Tibial nerve (tissue), 4 donors: ENCODE results near the gene KEAP1. TPM values are rescaled to one million over a fixed set of nuclear protein-coding genes. Genes with fewer than 3 reads are reported as not detected.

Experiments used
- DNase-seq, 2 donors: peaks; one replicate each; pipeline ENCODE4 v3.0.0-alpha.2; 2019; ENCODE audit warnings: low spot score in 2 of 2
- H3K27ac ChIP-seq, 4 donors: fragments of 200-600 bp; sonication (generic) in 3 of 4; one replicate each; pipeline ENCODE4 v1.5.1; 2017 to 2019; ENCODE audit warnings: mild to moderate bottlenecking in 1 of 4
- H3K27me3 ChIP-seq, 2 donors: fragments of 200-600 bp; sonication (generic) in 1 of 2; one replicate each; pipeline versions ENCODE4 v1.5.1 to v1.6.0; 2017 to 2019
- H3K36me3 ChIP-seq, 3 donors: fragments of 200-600 bp; sonication (generic); one replicate each; pipeline ENCODE4 v1.5.1; 2018 to 2019
- H3K4me1 ChIP-seq, 4 donors: fragments of 200-600 bp; sonication (generic) in 3 of 4; one replicate each; pipeline ENCODE4 v1.5.1; 2017 to 2019
- H3K4me3 ChIP-seq, 4 donors: fragments of 200-600 bp; sonication (generic) in 3 of 4; one replicate each; pipeline ENCODE4 v1.5.1; 2017 to 2019; ENCODE audit warnings: mild to moderate bottlenecking in 1 of 4, moderate library complexity in 1 of 4
- H3K9me3 ChIP-seq, 4 donors: fragments of 200-600 bp; sonication (generic) in 3 of 4; one replicate each; pipeline ENCODE4 v1.5.1; 2017 to 2019
- EP300 ChIP-seq, 2 donors: sonication (generic); formaldehyde crosslinking; IDR thresholded peaks; one replicate each; pipeline ENCODE4 v1.6.1; 2017; ENCODE audit warnings: antibody characterized with exemption in 2 of 2, mild to moderate bottlenecking in 1 of 2
- POLR2A ChIP-seq, 2 donors: fragments of 450-650 bp; IDR thresholded peaks; one replicate each; pipeline ENCODE4 v1.6.1; 2017; ENCODE audit warnings: antibody characterized with exemption in 2 of 2, mild to moderate bottlenecking in 2 of 2, moderate library complexity in 2 of 2
- WGBS, 2 donors: methylation state at CpG; one replicate each; pipeline ENCODE4 v1.1.5; 2018; 5-methylcytosine and 5-hydroxymethylcytosine counted together
- total RNA-seq, 4 donors: library from RNA; depleted of rRNA; stranded (reverse); fragments of >200 nt; gene quantifications; one replicate each; pipeline ENCODE4 v1.1.0, GENCODE V29; 2016
- TF ChIP-seq, protein P1 (sequence below), 5 experiments: fragments of 200-600 bp in 3 of 5; fragments of 450-650 bp in 2 of 5; sonication (generic) in 3 of 5; IDR thresholded peaks; one replicate each; pipeline ENCODE4 v1.5.1; 2016 to 2019; ENCODE audit warnings: antibody characterized with exemption in 5 of 5, mild to moderate bottlenecking in 3 of 5, moderate library complexity in 2 of 5

The KEAP1 gene
- total RNA-seq, 4 donors from 2014 or later: 45.4 to 52.4 (median 50.7) TPM

DNA sequence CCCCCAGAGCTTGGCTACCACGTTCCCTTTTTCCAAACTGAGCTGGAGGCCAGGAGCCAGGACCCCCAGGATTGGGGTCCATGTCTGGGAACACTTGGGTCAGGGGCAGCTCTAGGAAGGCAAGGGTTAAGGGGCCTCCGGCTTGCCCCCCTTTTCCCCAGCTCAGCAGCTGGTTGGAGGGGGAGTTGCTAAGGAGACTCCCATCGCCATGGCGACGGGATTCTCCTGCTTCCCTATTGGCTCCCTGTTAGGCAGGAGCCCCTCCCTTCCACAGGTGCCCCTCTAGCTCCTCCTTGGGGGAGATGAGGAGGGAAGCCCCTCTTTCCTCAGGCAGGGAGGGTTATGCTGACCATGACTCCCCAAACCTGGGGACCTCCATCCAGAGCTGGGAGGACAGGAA lies 48.9 kb downstream of the KEAP1 start:
- Histone ChIP-seq H3K27me3 (peaks cover 0 to 22% of the 10 kb centered on the region in 2 donors), H3K9me3 (no peaks in the 10 kb centered on the region), H3K4me1 (peaks cover 0 to 5% (median 0%) of the 10 kb centered on the region in 4 donors), H3K27ac (no peak overlapping the region), H3K36me3 (peaks cover 0 to 3% (median 0%) of the 10 kb centered on the region in 3 donors), H3K4me3 (no peak overlapping the region)
- 32 to 54% methylated on average over 5 of the region's 5 CpGs for WGBS, 2 donors
- no peak for DNase-seq
- TF ChIP-seq EP300 (IDR thresholded peaks at IDR 0.05) (no peak), POLR2A (IDR thresholded peaks at IDR 0.05) (no peak)
- TF ChIP-seq, protein P1, sequence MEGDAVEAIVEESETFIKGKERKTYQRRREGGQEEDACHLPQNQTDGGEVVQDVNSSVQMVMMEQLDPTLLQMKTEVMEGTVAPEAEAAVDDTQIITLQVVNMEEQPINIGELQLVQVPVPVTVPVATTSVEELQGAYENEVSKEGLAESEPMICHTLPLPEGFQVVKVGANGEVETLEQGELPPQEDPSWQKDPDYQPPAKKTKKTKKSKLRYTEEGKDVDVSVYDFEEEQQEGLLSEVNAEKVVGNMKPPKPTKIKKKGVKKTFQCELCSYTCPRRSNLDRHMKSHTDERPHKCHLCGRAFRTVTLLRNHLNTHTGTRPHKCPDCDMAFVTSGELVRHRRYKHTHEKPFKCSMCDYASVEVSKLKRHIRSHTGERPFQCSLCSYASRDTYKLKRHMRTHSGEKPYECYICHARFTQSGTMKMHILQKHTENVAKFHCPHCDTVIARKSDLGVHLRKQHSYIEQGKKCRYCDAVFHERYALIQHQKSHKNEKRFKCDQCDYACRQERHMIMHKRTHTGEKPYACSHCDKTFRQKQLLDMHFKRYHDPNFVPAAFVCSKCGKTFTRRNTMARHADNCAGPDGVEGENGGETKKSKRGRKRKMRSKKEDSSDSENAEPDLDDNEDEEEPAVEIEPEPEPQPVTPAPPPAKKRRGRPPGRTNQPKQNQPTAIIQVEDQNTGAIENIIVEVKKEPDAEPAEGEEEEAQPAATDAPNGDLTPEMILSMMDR (IDR thresholded peaks at IDR 0.05): no peak

DNA sequence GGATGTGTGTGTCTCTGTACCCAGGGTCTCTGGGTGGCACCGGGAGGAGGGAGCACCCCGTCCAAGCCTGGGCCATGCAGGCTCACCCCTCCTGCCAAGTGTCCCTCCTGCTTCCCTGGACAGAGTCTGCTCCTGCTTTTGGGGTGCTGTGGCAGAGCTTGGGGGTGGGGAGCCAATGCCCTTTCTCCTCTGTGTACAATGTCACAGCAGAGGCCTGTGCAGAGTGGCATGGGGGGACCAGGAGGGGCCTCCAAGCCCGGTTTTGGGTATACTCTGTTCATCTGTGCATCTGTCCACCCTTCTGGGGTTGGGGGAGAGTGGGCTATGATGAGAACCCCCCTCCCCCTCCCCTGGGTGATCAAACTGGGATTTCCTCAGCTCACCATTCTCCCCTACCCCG lies 49.3 kb downstream of the KEAP1 start:
- DNase-seq: no peak
- Histone ChIP-seq H3K27ac (no peak overlapping the region), H3K9me3 (no peaks in the 10 kb centered on the region), H3K27me3 (peaks cover 0 to 22% of the 10 kb centered on the region in 2 donors), H3K4me3 (no peak overlapping the region), H3K36me3 (peaks cover 0 to 3% (median 3%) of the 10 kb centered on the region in 3 donors), H3K4me1 (peaks cover 0 to 5% (median 0%) of the 10 kb centered on the region in 4 donors)
- TF ChIP-seq, protein P1 (IDR thresholded peaks at IDR 0.05): no peak
- TF ChIP-seq EP300 (IDR thresholded peaks at IDR 0.05): no peak
- TF ChIP-seq POLR2A (IDR thresholded peaks at IDR 0.05): no peak
- 46 to 64% methylated on average over 4 of the region's 4 CpGs for WGBS, 2 donors

DNA sequence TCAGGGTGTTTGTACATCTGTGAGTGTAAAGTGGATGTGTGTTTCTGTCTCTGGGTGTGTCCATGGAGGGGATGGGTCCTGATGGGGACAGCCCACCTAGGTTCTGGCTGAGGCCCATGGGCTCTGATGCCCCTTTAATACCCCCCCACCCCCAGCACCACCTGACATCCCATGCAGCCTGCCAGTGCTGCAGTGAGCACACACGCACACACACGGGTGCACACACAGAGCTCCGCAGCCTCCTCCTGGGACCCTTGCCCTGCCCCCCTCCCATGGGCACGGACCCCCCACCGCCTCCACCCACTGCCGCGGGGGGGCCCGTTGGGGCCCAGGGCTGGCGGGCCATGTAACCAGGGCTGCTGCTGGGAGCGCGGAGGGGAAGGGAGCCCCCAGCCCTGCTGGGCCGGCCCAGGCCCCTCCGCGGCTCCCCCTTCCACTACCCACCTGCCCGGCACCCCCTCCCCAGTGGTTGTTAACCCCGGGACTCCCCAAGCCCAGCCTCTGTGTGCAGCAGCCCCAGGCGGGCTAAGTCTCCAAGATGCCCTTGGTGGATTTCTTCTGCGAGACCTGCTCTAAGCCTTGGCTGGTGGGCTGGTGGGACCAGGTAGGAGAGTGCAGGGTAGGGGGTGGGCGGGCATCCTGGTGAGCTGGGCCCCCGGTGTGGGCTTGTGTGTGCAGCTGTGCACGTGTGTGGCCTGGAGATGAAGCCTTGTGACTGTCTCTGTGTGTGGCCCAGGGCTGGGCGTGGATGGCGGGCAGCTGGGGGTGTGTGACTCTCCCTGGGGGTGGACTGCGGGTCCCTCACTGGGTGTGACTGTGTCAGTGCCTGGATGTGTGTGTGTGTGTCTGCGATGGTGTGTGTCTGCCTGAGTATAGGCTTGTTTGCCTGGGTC lies 50.2 kb downstream of the KEAP1 start:
- TF ChIP-seq EP300 (IDR thresholded peaks at IDR 0.05) (no peak), POLR2A (IDR thresholded peaks at IDR 0.05) (no peak)
- H3K27ac ChIP-seq: no peak overlapping the region
- DNase-seq: no peak
- H3K9me3 ChIP-seq: no peaks in the 10 kb centered on the region
- peaks cover 0 to 5% (median 0%) of the 10 kb centered on the region in 4 donors for H3K4me1 ChIP-seq
- 33 to 45% methylated on average over 12 to 13 of the region's 25 CpGs for WGBS, 2 donors
- peaks cover 0 to 22% of the 10 kb centered on the region in 2 donors for H3K27me3 ChIP-seq
- H3K4me3 ChIP-seq: no peak overlapping the region
- peaks cover 0 to 8% (median under 1%) of the 10 kb centered on the region in 3 donors for H3K36me3 ChIP-seq

DNA sequence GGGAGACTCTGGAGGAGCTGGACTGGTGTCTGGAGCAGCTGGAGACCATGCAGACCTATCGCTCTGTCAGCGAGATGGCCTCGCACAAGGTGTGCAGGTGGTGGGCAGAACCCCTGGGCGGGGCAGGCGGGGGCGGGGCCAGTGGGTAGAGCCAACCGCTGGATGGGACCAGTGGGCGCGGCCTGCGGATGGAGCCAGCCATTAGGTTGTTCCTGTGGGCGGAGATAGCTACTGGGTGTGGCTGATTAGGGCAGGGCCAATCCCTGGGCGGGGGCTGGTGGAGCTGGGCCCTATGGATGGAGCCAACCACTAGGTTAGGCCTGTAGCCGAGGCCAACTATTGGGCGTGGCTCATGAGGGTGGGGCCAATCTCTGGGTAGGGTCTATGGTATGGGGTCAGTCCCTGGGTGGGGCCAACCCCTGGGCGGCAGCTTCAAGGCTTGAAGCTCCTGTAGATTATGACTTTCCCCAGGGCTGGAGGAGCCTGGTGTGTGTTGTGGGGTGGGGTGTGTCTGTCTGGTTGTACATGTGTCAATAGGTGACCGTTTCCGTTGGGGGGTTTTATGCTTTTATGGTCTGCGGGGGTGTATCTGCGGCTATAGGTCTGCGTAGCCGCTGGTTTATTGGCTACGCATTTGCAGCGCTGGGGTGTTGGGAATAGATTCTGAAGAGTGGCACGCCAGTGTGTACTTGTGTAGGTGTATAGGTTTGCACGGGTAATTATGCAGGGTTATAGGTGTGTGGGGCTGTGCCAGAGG lies 52.1 kb downstream of the KEAP1 start:
- H3K27ac ChIP-seq: no peak overlapping the region
- peaks cover 0 to 12% (median 0%) of the 10 kb centered on the region in 3 donors for H3K36me3 ChIP-seq
- TF ChIP-seq, protein P1 (IDR thresholded peaks at IDR 0.05): no peak
- TF ChIP-seq EP300 (IDR thresholded peaks at IDR 0.05) (no peak), POLR2A (IDR thresholded peaks at IDR 0.05) (no peak)
- DNase-seq: no peak
- 66 to 80% methylated on average over 23 to 25 of the region's 25 CpGs for WGBS, 2 donors
- peaks cover 0 to 22% of the 10 kb centered on the region in 2 donors for H3K27me3 ChIP-seq
- H3K4me3 ChIP-seq: no peak overlapping the region
- H3K9me3 ChIP-seq: no peaks in the 10 kb centered on the region
- H3K4me1 ChIP-seq: peaks cover 0 to 5% (median 0%) of the 10 kb centered on the region in 4 donors

DNA sequence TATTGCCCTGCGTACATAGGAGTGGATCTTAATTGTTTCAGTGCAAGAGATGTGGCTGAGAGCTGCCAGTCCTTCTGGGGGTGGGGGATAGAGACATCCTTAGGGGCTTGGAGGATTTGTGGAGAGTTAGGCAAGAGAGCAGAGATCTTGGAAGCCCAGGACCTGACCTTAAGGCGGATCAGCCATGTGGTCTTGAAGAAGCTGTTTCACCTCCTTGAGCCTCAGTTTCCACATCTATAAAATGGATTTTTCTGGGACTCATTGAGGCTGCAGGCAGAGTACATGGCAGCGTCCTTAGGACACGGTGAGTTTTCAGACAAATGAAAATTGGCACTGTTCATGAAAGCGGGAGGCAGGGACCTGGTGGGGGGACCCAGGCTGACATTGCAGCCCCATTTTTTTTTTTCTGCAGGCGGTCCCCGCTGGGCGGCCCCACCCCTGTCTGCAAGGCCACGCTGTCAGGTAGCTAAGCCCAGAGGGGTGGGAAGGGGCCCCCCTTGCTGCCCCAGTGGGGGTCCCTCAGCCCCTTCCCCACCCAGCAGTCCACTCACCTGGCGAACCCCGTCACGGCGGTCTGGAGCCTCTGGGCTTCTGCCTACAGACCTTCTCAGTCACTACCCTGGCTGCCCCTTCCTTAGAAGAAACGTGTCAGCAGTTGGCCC lies 52.8 kb downstream of the KEAP1 start:
- H3K36me3 ChIP-seq: peaks cover 0 to 12% (median 0%) of the 10 kb centered on the region in 3 donors
- H3K4me3 ChIP-seq: no peak overlapping the region
- no peaks in the 10 kb centered on the region for H3K9me3 ChIP-seq
- peaks cover 0 to 22% of the 10 kb centered on the region in 2 donors for H3K27me3 ChIP-seq
- TF ChIP-seq POLR2A (IDR thresholded peaks at IDR 0.05) (no peak), EP300 (IDR thresholded peaks at IDR 0.05) (no peak)
- TF ChIP-seq, protein P1 (IDR thresholded peaks at IDR 0.05): no peak
- H3K4me1 ChIP-seq: peaks cover 0 to 5% (median 0%) of the 10 kb centered on the region in 4 donors
- no peak overlapping the region for H3K27ac ChIP-seq
- no peak for DNase-seq
- WGBS, 2 donors: 86 to 95% methylated on average over 14 of the region's 14 CpGs
